Neural progenitor cell (in vitro differentiated cells): ENCODE results near the gene ABCC4. TPM values are rescaled to one million over a fixed set of nuclear protein-coding genes. Genes with fewer than 3 reads are reported as not detected.

Experiments
- DNase-seq: peaks from one replicate; pipeline ENCODE4 v3.0.0-alpha.2; 2016; ENCODE audit warnings: low spot score
- H2AFZ ChIP-seq: fragments of 200-600 bp; sonication (generic); replicated peaks from 2 replicates; pipeline ENCODE4 v1.6.1; 2016; ENCODE audit warnings: antibody characterized with exemption
- H3F3A ChIP-seq: fragments of 200-600 bp; sonication (generic); 2 replicates; pipeline ENCODE4 v1.6.1; 2016; ENCODE audit warnings: antibody characterized with exemption, low read depth
- H3K27ac ChIP-seq: fragments of 200-600 bp; sonication (generic); 2 replicates; pipeline ENCODE4 v1.5.1; 2016; ENCODE audit warnings: mild to moderate bottlenecking
- H3K27me3 ChIP-seq: fragments of 200-600 bp; sonication (generic); 2 replicates; pipeline ENCODE4 v1.6.1; 2016; ENCODE audit warnings: mild to moderate bottlenecking, moderate library complexity
- H3K36me3 ChIP-seq: fragments of 200-600 bp; sonication (generic); 2 replicates; pipeline ENCODE4 v1.5.1; 2016
- H3K4me1 ChIP-seq: fragments of 200-600 bp; sonication (generic); 2 replicates; pipeline ENCODE4 v1.6.1; 2016; ENCODE audit warnings: mixed run types
- H3K4me2 ChIP-seq: fragments of 200-600 bp; sonication (generic); 2 replicates; pipeline ENCODE4 v1.6.1; 2016
- H3K4me3 ChIP-seq: fragments of 200-600 bp; sonication (generic); 2 replicates; pipeline ENCODE4 v1.5.1; 2016
- H3K79me2 ChIP-seq: fragments of 200-600 bp; sonication (generic); 2 replicates; pipeline ENCODE4 v1.6.1; 2016; ENCODE audit warnings: low read depth
- H3K9ac ChIP-seq: fragments of 200-600 bp; sonication (generic); 2 replicates; pipeline ENCODE4 v1.6.1; 2016
- H3K9me3 ChIP-seq: fragments of 200-600 bp; sonication (generic); 2 replicates; pipeline ENCODE4 v1.5.1; 2016; ENCODE audit warnings: low read depth
- H4K20me1 ChIP-seq: fragments of 200-600 bp; sonication (generic); 2 replicates; pipeline ENCODE4 v1.6.1; 2016; ENCODE audit warnings: low read depth
- H3K27ac Mint-ChIP-seq: 3 replicates; pipeline ENCODE4 v1.8.0; 2021; ENCODE audit warnings: mixed read lengths
- H3K27me3 Mint-ChIP-seq: 2 replicates; pipeline ENCODE4 v1.8.0; 2022; ENCODE audit warnings: low read depth, mild to moderate bottlenecking, inconsistent platforms, moderate library complexity, mixed read lengths; ENCODE audit not compliant: insufficient read depth
- H3K36me3 Mint-ChIP-seq: 3 replicates; pipeline ENCODE4 v1.8.0; 2021; ENCODE audit warnings: mixed read lengths
- H3K4me1 Mint-ChIP-seq: 3 replicates; pipeline ENCODE4 v1.8.0; 2021; ENCODE audit warnings: mixed read lengths
- H3K4me3 Mint-ChIP-seq: 3 replicates; pipeline ENCODE4 v1.8.0; 2021; ENCODE audit warnings: mild to moderate bottlenecking, moderate library complexity, mixed read lengths
- H3K9me3 Mint-ChIP-seq: 3 replicates; pipeline ENCODE4 v1.8.0; 2020; ENCODE audit warnings: mixed read lengths
- EZH2 ChIP-seq: fragments of 200-600 bp; sonication (generic); IDR thresholded peaks from 2 replicates; pipeline ENCODE4 v1.6.1; 2017; ENCODE audit warnings: antibody characterized with exemption, mild to moderate bottlenecking, moderate library complexity
- EZH2phosphoT487 ChIP-seq: fragments of 200-600 bp; sonication (generic); IDR thresholded peaks from 2 replicates; pipeline ENCODE4 v1.6.1; 2017; ENCODE audit warnings: antibody characterized with exemption
- total RNA-seq: library from RNA; depleted of rRNA; stranded (reverse); fragments of >200 nt; gene quantifications from 2 replicates; pipeline ENCODE4 v1.2.3, GENCODE V29; 2015; ENCODE audit warnings: low replicate concordance
- TF ChIP-seq, protein P1 (sequence below): fragments of 200-600 bp; sonication (generic); IDR thresholded peaks from 2 replicates; pipeline ENCODE4 v1.5.1; 2017; ENCODE audit warnings: antibody characterized with exemption, mild to moderate bottlenecking

ABCC4 gene
- total RNA-seq, 1 donor from 2014 or later = 23.6 TPM

- H3K79me2 ChIP-seq = no peaks in the 10 kb centered on the region
- DNase-seq = no peak
- peaks cover 9% of the 10 kb centered on the region for H3K36me3 Mint-ChIP-seq
Measured at GRCh38 chr13:95207769-95208366, 93.4 kb downstream of the ABCC4 start.

DNA sequence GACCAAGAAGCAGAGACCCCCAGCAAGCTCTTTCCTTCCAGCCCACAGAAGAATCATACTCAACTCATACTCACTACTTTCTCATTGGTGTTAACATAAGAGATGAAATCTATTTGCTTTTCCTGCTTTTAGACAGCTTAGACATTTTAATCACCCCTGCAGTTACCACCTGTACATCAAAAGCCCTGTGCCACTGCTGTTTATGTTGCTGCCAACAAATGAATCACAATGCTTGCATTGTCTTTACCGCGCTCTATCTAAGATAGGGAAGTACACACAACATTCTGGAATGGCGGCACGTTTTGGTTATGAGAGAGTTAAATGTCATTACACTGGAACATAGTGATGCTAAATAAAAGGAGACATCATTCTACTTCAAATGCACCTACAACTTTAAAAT lies 95.1 kb downstream of the ABCC4 start:
- no peaks in the 10 kb centered on the region for H4K20me1 ChIP-seq
- TF ChIP-seq, protein P1, sequence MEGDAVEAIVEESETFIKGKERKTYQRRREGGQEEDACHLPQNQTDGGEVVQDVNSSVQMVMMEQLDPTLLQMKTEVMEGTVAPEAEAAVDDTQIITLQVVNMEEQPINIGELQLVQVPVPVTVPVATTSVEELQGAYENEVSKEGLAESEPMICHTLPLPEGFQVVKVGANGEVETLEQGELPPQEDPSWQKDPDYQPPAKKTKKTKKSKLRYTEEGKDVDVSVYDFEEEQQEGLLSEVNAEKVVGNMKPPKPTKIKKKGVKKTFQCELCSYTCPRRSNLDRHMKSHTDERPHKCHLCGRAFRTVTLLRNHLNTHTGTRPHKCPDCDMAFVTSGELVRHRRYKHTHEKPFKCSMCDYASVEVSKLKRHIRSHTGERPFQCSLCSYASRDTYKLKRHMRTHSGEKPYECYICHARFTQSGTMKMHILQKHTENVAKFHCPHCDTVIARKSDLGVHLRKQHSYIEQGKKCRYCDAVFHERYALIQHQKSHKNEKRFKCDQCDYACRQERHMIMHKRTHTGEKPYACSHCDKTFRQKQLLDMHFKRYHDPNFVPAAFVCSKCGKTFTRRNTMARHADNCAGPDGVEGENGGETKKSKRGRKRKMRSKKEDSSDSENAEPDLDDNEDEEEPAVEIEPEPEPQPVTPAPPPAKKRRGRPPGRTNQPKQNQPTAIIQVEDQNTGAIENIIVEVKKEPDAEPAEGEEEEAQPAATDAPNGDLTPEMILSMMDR = no peak
- TF ChIP-seq EZH2 = no peak
- TF ChIP-seq EZH2phosphoT487 = no peak
- no peaks in the 10 kb centered on the region for H3K27me3 ChIP-seq
- Mint-ChIP-seq H3K27me3 (no peaks in the 10 kb centered on the region), H3K36me3 (peaks cover 4% of the 10 kb centered on the region), H3K27ac (no peak overlapping the region), H3K4me1 (peaks cover 3% of the 10 kb centered on the region), H3K4me3 (no peak overlapping the region), H3K9me3 (no peaks in the 10 kb centered on the region)
- H3K9me3 ChIP-seq = no peaks in the 10 kb centered on the region
- H3K4me3 ChIP-seq = no peak overlapping the region
- no peak for DNase-seq
- H3K4me2 ChIP-seq = no peak overlapping the region
- no peaks in the 10 kb centered on the region for H3K4me1 ChIP-seq
- no peak overlapping the region for H2AFZ ChIP-seq
- no peak overlapping the region for H3K9ac ChIP-seq
- no peaks in the 10 kb centered on the region for H3F3A ChIP-seq
- no peaks in the 10 kb centered on the region for H3K36me3 ChIP-seq
- H3K79me2 ChIP-seq = no peaks in the 10 kb centered on the region
- H3K27ac ChIP-seq = no peak overlapping the region

More at GRCh38 chr13:95207769-95208366, 93.4 kb downstream of the ABCC4 start:
- no peak overlapping the region for H3K4me3 Mint-ChIP-seq
- no peak overlapping the region for H3K4me3 ChIP-seq
- H3K9me3 Mint-ChIP-seq = no peaks in the 10 kb centered on the region
- no peak overlapping the region for H3K27ac Mint-ChIP-seq
- no peaks in the 10 kb centered on the region for H3K27me3 Mint-ChIP-seq
- H3K27ac ChIP-seq = no peak overlapping the region
- no peaks in the 10 kb centered on the region for H3K9me3 ChIP-seq
- no peak overlapping the region for H3K4me2 ChIP-seq
- H3K4me1 ChIP-seq = no peaks in the 10 kb centered on the region
- H3K36me3 ChIP-seq = no peaks in the 10 kb centered on the region
- H3F3A ChIP-seq = no peaks in the 10 kb centered on the region
- peaks cover 3% of the 10 kb centered on the region for H3K4me1 Mint-ChIP-seq
- no peaks in the 10 kb centered on the region for H4K20me1 ChIP-seq
- no peak overlapping the region for H3K9ac ChIP-seq
- H2AFZ ChIP-seq = no peak overlapping the region
- no peaks in the 10 kb centered on the region for H3K27me3 ChIP-seq
- TF ChIP-seq EZH2 (no peak), EZH2phosphoT487 (no peak)

- Histone ChIP-seq H3F3A (no peaks in the 10 kb centered on the region), H3K4me3 (no peak overlapping the region), H3K4me1 (no peaks in the 10 kb centered on the region), H3K9me3 (no peaks in the 10 kb centered on the region), H3K27me3 (no peaks in the 10 kb centered on the region), H3K9ac (no peak overlapping the region), H3K27ac (no peak overlapping the region), H3K4me2 (no peak overlapping the region), H2AFZ (no peak overlapping the region), H3K36me3 (no peaks in the 10 kb centered on the region), H4K20me1 (no peaks in the 10 kb centered on the region), H3K79me2 (no peaks in the 10 kb centered on the region)
- Mint-ChIP-seq H3K4me1 (peaks cover 3% of the 10 kb centered on the region), H3K9me3 (peaks cover 2% of the 10 kb centered on the region), H3K27me3 (no peaks in the 10 kb centered on the region), H3K36me3 (peaks cover 13% of the 10 kb centered on the region), H3K4me3 (no peak overlapping the region), H3K27ac (no peak overlapping the region)
- TF ChIP-seq, protein P1 = no peak
- TF ChIP-seq EZH2phosphoT487 = no peak
- no peak for DNase-seq
Measured at GRCh38 chr13:95204231-95204765, 97.0 kb downstream of the ABCC4 start.
